Neural cell (in vitro differentiated cells): ENCODE measurements around the gene RETN. TPM values are rescaled to one million over a fixed set of nuclear protein-coding genes. Genes with fewer than 3 reads are reported as not detected.
"Not testable (repeated sequence)": the region's sequence is repeated elsewhere in the genome, so short reads cannot be mapped to it uniquely, and the experiment has no call there.

ENCODE experiments used
- H2AFZ ChIP-seq: fragments of 200-600, 300-800 bp; sonication (generic), shearing (Covaris generic); 2 replicates; pipeline ENCODE4 v1.6.0; 2014; ENCODE audit warnings: low read depth, mild to moderate bottlenecking, antibody characterized with exemption, low read length, moderate library complexity
- H3F3A ChIP-seq: fragments of 200-600 bp; shearing (Covaris generic); 2 replicates; pipeline ENCODE4 v1.6.1; 2016; ENCODE audit warnings: mild to moderate bottlenecking, moderate library complexity, mixed read lengths, antibody characterized with exemption, low read length; ENCODE audit not compliant: insufficient read depth, poor library complexity, severe bottlenecking
- H3K27ac ChIP-seq: fragments of 200-600, 300-800 bp; sonication (generic), shearing (Covaris generic); 2 replicates; pipeline ENCODE4 v1.5.1; 2014; ENCODE audit warnings: mild to moderate bottlenecking, low read length, moderate library complexity
- H3K27me3 ChIP-seq: fragments of 300-800, 200-600 bp; sonication (generic), shearing (Covaris generic); 2 replicates; pipeline ENCODE4 v1.6.0; 2014; ENCODE audit warnings: mild to moderate bottlenecking, low read depth, low read length, moderate library complexity; ENCODE audit not compliant: insufficient read depth
- H3K36me3 ChIP-seq: fragments of 300-800, 200-600 bp; sonication (generic), shearing (Covaris generic); 2 replicates; pipeline ENCODE4 v1.5.1; 2014; ENCODE audit warnings: mild to moderate bottlenecking, antibody characterized with exemption, low read length, moderate library complexity; ENCODE audit not compliant: insufficient read depth
- H3K4me2 ChIP-seq: fragments of 300-800, 200-600 bp; sonication (generic), shearing (Covaris generic); 2 replicates; pipeline ENCODE4 v1.6.0; 2014; ENCODE audit warnings: mild to moderate bottlenecking, low read length
- H3K4me3 ChIP-seq: fragments of 300-800, 200-600 bp; sonication (generic), shearing (Covaris generic); 2 replicates; pipeline ENCODE4 v1.5.1; 2014; ENCODE audit warnings: mild to moderate bottlenecking, low read length, moderate library complexity
- H3K79me2 ChIP-seq: fragments of 200-600 bp; shearing (Covaris generic); replicated peaks from 2 replicates; pipeline ENCODE4 v1.6.0; 2014; ENCODE audit warnings: mild to moderate bottlenecking, low read length, moderate library complexity; ENCODE audit not compliant: insufficient read depth
- H3K9ac ChIP-seq: fragments of 300-800, 200-600 bp; sonication (generic), shearing (Covaris generic); 2 replicates; pipeline ENCODE4 v1.6.1; 2016; ENCODE audit warnings: mild to moderate bottlenecking, low read length, mixed read lengths
- H3K9me2 ChIP-seq: fragments of 200-600 bp; shearing (Covaris generic); 2 replicates; pipeline ENCODE4 v1.6.1; 2016; ENCODE audit warnings: mild to moderate bottlenecking, low read length, mixed read lengths; ENCODE audit not compliant: insufficient read depth
- H3K9me3 ChIP-seq: fragments of 200-600, 300-800 bp; sonication (generic), shearing (Covaris generic); 2 replicates; pipeline ENCODE4 v1.6.1; 2016; ENCODE audit warnings: mild to moderate bottlenecking, mixed run types, low read length, moderate library complexity, mixed read lengths
- H4K20me1 ChIP-seq: fragments of 200-600 bp; shearing (Covaris generic); 2 replicates; pipeline ENCODE4 v1.6.1; 2016; ENCODE audit warnings: mild to moderate bottlenecking, mixed run types; ENCODE audit not compliant: insufficient read depth
- CTCF ChIP-seq: fragments of 450-650 bp; IDR thresholded peaks from 2 replicates; pipeline ENCODE4 v1.5.1; 2014; ENCODE audit warnings: antibody characterized with exemption, mild to moderate bottlenecking, moderate library complexity; ENCODE audit not compliant: poor library complexity, severe bottlenecking
- EP300 ChIP-seq: fragments of 450-650 bp; conservative IDR thresholded peaks from 2 replicates; pipeline ENCODE4 v1.6.1; 2014; ENCODE audit warnings: antibody characterized with exemption, mild to moderate bottlenecking, moderate library complexity; ENCODE audit not compliant: poor library complexity, severe bottlenecking
- EZH2 ChIP-seq: fragments of 200-600, 300-800 bp; shearing (Covaris generic), sonication (generic); IDR thresholded peaks from 2 replicates; pipeline ENCODE4 v1.6.1; 2014; ENCODE audit warnings: antibody characterized with exemption, low read length, borderline replicate concordance, mild to moderate bottlenecking; ENCODE audit not compliant: insufficient read depth, poor library complexity, severe bottlenecking
- MXI1 ChIP-seq: fragments of 450-650 bp; conservative IDR thresholded peaks from 2 replicates; pipeline ENCODE4 v1.6.1; 2014; ENCODE audit warnings: antibody characterized with exemption, mild to moderate bottlenecking; ENCODE audit not compliant: poor library complexity, severe bottlenecking
- POLR2AphosphoS5 ChIP-seq: IDR thresholded peaks from 2 replicates; pipeline ENCODE4 v1.6.1; 2012
- RAD21 ChIP-seq: fragments of 450-650 bp; conservative IDR thresholded peaks from 2 replicates; pipeline ENCODE4 v1.6.1; 2014; ENCODE audit warnings: antibody characterized with exemption, mild to moderate bottlenecking, moderate library complexity
- SMC3 ChIP-seq: fragments of 450-650 bp; conservative IDR thresholded peaks from 2 replicates; pipeline ENCODE4 v1.6.1; 2014; ENCODE audit warnings: antibody characterized with exemption, mild to moderate bottlenecking, moderate library complexity; ENCODE audit not compliant: poor library complexity
- TAF1 ChIP-seq: IDR thresholded peaks from 2 replicates; pipeline ENCODE4 v1.6.1; 2012; ENCODE audit warnings: low read depth
- polyA plus RNA-seq: library from polyadenylated mRNA; depleted of rRNA; stranded (reverse); fragments of >200 nt; gene quantifications from 2 replicates; pipeline ENCODE4 v1.2.3, GENCODE V29; 2014
- TF ChIP-seq, protein P1 (sequence below): IDR thresholded peaks from 2 replicates; pipeline ENCODE4 v1.6.1; 2012; ENCODE audit warnings: borderline replicate concordance

The RETN gene
- polyA plus RNA-seq, 1 donor from 2014 or later = not detected

GRCh38 chr19:7643031-7643415, 25.8 kb upstream of the RETN start:
- Histone ChIP-seq H3K9ac (no peak overlapping the region), H3K27ac (no peak overlapping the region), H4K20me1 (no peaks in the 10 kb centered on the region), H3K9me2 (no peaks in the 10 kb centered on the region), H3K9me3 (no peaks in the 10 kb centered on the region), H3K4me3 (no peak overlapping the region), H3K79me2 (no peaks in the 10 kb centered on the region), H3F3A (no peaks in the 10 kb centered on the region), H3K36me3 (no peaks in the 10 kb centered on the region), H3K4me2 (no peak overlapping the region), H3K27me3 (no peaks in the 10 kb centered on the region), H2AFZ (no peak overlapping the region)
- TF ChIP-seq POLR2AphosphoS5 (no peak), SMC3 (no peak), RAD21 (no peak), CTCF (no peak), MXI1 (no peak), TAF1 (no peak), EZH2 (no peak), EP300 (no peak)
- TF ChIP-seq, protein P1, sequence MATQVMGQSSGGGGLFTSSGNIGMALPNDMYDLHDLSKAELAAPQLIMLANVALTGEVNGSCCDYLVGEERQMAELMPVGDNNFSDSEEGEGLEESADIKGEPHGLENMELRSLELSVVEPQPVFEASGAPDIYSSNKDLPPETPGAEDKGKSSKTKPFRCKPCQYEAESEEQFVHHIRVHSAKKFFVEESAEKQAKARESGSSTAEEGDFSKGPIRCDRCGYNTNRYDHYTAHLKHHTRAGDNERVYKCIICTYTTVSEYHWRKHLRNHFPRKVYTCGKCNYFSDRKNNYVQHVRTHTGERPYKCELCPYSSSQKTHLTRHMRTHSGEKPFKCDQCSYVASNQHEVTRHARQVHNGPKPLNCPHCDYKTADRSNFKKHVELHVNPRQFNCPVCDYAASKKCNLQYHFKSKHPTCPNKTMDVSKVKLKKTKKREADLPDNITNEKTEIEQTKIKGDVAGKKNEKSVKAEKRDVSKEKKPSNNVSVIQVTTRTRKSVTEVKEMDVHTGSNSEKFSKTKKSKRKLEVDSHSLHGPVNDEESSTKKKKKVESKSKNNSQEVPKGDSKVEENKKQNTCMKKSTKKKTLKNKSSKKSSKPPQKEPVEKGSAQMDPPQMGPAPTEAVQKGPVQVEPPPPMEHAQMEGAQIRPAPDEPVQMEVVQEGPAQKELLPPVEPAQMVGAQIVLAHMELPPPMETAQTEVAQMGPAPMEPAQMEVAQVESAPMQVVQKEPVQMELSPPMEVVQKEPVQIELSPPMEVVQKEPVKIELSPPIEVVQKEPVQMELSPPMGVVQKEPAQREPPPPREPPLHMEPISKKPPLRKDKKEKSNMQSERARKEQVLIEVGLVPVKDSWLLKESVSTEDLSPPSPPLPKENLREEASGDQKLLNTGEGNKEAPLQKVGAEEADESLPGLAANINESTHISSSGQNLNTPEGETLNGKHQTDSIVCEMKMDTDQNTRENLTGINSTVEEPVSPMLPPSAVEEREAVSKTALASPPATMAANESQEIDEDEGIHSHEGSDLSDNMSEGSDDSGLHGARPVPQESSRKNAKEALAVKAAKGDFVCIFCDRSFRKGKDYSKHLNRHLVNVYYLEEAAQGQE = no peak

DNA sequence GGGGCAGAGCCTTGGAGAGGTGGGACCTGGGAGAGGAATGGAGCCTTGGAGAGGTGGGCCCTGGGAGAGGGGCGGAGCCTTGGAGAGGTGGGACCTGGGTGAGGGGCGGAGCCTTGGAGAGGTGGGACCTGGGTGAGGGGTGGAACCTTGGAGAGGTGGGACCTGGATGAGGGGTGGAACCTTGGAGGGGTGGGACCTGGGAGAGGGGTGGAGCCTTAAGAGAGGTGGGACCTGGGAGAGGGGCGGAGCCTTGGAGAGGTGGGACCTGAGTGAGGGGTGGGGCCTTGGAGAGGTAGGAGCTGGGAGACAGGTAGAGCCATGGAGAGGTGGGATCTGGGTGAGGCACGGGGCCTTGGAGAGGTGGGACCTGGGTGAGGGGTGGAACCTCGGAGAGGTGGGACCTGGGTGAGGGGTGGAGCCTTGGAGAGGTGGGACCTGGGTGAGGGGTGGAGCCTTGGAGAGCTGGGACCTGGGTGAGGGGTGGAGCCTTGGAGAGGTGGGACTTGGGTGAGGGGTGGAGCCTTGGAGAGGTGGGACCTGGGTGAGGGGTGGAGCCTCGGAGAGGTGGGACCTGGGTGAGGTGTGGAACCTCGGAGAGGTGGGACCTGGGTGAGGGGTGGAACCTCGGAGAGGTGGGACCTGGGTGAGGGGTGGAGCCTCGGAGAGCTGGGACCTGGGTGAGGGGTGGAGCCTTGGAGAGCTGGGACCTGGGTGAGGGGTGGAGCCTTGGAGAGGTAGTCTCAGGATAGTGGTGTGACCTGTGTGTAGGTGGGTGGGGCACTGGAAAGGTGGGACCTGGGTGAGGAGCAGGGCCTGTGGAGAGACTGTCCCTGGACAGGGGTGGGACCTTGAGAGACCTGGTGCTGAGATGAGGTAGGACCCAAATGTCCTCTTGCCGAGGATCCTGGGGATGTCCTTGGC, 25.0 kb upstream of the RETN start:
- not testable (repeated sequence) for H3F3A ChIP-seq, H3K36me3 ChIP-seq, H3K79me2 ChIP-seq

More for the DNA sequence above, 25.0 kb upstream of the RETN start:
- H3K27me3 ChIP-seq, H3K9ac ChIP-seq, H3K4me2 ChIP-seq, H3K9me2 ChIP-seq, H3K9me3 ChIP-seq, H3K4me3 ChIP-seq, H2AFZ ChIP-seq, H4K20me1 ChIP-seq, H3K27ac ChIP-seq: not testable (repeated sequence)
